HG02623 (cell line): ENCODE data around the gene CNTLN.
"Not testable (repeated sequence)": the region's sequence is repeated elsewhere in the genome, so short reads cannot be mapped to it uniquely, and the experiment has no call there.

Experiments
- ATAC-seq: cut with Tn5 transposase; IDR thresholded peaks from one replicate; pipeline ENCODE4 v1.9.1; 2021; ENCODE audit warnings: moderate library complexity; ENCODE audit not compliant: unreplicated experiment

Gene CNTLN

DNA sequence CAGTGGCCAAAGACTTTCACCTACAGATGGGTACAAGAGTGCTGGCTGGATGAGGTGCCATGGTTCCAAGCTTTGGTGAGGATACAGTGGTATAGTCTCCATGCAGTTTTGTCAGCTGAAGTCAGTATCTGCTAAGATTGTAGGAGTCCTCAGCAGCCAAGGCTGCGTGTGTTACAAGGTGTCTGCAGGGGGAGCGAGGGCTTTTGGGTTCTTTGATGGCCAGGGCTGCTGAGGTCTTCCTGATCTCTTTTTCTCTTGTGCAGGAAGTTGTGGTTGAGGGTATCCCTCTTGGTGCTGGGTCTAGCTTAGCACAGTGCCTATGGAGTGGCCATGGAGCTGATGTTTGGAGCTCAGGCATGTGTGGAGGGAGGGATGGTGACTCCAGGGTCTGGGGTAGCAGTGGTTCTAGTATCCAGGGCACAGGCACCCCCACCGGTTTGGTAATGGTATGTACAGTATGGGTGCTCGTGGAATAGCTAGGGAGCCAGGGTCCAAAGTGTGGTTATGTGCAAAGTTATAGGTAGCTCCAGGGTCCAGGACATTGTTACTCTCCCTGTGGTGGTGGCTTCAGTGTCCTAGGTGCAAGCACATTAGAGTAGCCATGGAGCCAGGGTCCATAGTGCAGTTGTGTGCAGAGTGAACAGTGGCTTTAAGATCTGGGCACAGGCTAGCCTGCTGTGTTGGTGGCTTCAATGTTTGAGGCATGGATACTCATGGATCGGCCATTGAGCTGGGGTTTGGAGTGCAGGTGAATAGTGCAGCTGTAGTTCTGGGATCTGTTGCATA is 36.7 kb downstream of the CNTLN start:
- ATAC-seq = no peak

DNA sequence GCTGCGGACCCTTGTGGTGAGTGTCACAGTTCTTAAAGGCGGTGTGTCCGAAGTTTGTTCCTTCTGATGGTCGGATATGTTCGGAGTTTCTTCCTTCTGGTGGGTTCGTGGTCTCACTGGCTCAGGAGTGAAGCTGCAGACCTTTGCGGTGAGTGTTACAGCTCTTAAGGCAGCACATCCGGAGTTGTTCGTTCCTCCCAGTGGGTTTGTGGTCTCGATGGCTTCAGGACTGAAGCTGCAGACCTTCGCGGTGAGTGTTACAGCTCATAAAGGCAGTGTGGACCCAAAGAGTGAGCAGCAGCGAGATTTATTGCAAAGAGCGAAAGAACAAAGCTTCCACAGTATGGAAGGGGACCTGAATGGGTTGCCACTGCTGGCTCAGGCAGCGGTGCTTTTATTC is 42.7 kb downstream of the CNTLN start:
- not testable (repeated sequence) for ATAC-seq

DNA sequence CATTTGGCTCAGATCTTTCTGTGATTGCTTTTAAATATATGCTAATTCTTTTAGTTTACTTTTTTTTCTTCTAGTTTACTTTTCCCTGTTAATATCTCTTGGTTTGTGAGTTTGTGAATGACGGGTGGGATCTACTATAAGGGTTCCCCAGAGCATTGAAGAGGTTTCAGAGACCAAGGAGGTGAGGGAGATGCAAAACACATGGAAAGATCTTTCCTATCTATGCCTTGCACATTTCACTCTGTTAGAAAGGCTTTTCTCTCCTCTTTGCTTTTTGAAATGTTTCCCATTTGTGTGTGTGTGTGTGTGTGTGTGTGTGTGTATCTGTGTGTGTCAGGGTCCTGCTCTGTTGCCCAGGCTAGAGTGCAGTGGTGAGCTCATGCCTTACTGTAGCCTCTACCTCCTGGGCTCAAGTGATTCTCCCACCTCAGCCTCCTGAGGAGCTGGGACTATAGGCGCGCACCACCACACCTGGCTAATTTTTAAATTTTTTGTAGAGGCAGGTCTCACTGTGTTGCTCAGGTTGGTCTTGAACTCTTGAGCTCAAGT is 50.7 kb downstream of the CNTLN start:
- no peak for ATAC-seq

DNA sequence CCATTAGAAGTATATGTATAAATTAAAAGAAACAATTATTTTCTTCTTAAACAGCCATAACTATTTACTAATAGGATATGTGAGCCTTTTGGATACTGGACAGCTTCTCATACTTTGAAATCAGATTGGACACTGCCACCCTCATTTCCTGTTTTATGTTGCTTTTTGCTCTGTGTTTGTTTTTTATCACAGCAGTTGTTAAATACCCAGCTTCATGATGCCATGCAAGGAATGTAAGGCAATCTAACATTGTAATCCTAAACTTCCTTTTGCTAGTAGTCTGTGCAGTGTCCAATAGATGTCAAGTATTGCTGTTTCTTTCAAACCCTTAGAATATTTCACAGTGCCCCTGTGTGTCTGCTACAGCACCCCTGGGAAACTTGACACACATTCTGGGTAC is 56.2 kb downstream of the CNTLN start:
- no peak for ATAC-seq

DNA sequence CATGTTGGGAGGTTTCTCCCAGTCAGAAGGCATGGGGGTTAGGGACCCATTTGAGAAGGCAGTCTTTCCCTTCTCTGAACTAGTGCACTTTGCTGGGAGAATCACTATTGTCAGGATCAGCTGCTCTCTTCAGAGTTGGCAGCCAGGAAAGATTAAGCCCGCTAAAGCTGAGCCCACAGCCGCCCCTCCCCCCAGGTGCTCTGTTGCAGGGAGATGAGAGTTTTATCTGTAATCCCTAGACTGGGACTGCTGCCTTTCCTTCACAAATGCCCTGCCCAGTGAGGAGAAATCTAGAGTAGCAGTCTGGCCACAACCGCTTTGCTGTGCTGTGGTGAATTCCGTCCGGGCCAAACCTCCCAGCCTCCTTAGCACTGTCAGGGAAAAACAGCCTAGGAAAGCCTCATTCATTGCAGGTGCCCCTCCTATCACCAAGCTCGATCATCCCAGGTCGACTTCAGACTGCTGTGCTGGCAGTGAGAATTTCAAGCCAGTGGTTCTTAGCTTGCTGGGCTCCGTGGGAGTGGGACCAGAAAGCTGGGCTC is 69.8 kb downstream of the CNTLN start:
- ATAC-seq = no peak

DNA sequence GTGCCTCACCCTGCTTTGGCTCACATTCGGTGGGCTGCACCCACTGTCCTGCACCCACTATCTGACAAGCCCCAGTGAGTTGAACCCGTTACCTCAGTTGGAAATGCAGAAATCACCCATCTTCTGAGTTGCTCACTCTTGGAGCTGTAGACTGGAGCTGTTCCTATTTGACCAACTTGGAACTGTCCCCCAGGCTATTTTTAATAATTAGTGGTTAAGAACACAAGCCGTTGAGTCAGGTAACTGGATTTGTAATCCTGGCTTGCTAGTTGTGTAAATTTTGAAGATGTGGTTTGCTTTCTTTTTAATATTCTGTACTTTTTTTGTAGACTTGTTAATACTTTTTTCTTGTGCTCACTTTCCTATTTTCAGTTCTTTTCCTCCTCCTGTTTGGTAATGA is 81.2 kb downstream of the CNTLN start:
- ATAC-seq = no peak

DNA sequence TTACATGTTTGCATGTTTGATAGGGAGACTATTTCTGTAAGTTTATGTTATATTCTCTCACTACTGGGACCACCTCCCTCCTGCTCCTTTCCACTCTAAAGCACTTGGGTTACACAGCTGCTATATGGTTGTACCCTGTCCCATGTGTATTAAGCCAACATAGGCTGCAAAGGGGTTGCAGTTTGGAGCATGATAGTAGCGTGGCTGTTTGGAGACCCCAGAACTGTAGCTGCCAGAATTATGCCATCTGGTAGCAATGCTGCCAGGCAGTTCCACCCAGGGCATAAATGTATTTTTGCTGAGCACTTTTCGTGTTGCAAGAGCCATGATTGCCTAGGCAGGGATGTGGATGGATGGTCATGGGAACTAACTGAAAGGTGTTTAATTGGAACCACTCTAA is 81.8 kb downstream of the CNTLN start:
- no peak for ATAC-seq

DNA sequence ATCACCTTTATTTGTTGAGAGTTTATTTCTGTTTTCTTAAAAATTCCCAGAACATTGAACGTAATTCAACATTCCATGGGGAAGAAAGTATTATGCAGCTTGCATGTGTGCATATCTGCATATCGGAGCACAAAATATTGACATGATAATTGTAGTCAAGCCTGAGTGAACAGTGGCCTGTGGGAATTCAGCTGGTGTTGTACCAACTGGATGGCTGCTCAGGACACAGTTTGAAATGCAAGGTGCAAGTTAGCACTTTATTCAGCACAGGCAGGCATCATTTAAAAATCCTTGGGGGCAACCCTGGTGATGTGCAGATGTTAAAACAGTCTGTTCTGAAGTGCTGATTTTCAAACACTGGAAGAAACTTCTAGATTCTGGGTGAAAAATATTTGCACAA is 82.4 kb downstream of the CNTLN start:
- ATAC-seq = no peak

DNA sequence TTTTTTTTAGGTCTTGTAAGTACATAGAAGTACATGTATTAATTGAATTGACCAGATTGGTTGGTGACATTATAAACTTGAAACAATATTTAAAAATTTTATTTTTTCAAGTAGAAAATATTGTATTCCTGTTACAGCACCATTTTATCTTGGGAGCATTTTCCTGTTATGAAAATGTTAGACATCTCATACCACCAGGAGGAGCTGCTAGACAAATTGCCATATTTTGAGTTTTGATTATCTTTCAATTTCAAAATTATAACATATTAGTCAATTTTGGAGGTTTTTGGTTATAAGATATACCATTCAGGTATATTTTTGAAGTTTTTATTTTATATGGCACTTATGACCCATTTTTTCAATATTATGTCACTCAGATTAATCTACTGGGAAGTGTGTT is 84.4 kb downstream of the CNTLN start:
- no peak for ATAC-seq

DNA sequence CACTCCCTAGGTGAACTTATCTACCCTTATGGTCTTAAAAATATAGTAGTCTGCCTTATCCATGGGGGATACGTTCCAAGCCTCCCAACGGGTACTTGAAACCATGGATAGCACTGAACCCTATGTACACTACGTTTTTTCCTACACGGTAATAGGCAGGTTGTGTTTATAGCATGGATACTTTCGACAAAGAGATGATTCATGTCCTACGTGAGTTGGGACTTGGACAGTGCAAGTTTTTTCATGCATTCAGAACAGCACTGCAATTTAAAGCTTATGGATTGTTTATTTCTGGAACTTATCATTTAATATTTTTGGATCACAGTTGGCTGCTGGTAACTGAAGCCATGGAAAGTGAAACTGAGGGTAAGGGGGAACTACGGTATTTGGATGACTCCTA is 88.1 kb downstream of the CNTLN start:
- ATAC-seq = no peak

DNA sequence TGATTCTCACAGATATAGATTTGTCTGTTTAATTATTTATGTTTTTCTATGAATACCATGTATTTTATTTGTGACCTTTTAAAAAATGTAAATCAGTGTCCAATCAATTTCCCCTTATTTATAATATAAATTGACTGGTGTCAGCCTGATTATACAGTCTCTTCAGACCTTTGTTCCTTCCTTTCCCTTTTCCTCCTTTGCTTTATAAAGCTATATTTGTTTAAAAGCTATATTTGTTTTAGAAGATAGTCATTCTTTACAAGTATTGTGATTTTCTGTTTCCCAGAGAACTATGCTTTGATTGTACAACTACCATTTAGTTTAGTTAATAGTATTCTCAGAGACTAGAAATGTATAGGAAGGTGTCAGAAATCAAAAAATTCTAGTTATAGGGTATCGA is 90.6 kb downstream of the CNTLN start:
- ATAC-seq = no peak

DNA sequence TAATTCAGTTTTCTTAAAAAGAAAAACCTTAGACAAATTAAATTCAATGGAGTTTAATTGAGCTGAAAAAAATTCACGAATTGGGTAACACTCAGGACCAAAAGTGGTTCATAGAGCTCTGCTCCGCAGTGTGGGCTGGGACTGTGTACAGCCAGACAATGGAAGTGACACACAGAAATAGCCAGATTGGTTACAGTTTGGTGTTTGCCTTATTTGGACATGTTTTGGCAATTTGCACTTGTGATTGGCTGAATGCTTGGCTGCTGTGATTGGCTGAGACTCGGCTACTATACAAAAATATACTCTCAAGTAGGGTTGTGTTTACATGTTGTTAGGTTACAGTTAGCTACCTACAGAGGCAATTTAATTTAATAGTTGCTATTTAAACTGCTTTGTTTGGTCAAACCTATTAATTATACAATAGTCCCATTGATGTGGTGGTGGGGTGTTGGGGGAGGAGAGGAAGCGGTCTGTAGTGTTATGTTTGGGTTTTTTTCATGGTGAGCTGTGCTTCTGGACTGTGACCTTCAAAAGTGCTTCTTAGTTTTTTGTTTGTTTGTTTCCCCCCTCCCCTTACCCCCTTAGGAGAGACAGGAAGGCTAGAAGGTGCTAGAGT is 95.2 kb downstream of the CNTLN start:
- no peak for ATAC-seq

DNA sequence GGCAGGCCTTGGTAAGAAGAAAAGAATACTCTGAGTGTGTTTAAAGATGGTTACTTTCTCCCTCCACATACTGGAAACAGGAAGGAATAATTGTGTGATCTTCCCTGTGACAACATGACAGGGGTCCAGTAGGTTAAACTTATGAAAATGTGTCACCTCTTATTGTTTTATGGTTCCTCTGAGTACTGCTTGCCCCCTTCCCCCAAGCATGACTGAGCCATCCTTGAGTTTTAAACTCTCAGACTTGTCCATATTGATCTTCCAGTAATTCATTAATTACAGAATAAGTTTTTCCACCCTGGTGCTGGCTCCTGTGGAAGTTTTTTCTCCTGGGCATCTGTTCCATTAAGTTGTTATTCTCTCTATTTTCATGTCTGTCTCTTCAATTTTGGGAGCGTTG is 95.8 kb downstream of the CNTLN start:
- ATAC-seq = no peak

DNA sequence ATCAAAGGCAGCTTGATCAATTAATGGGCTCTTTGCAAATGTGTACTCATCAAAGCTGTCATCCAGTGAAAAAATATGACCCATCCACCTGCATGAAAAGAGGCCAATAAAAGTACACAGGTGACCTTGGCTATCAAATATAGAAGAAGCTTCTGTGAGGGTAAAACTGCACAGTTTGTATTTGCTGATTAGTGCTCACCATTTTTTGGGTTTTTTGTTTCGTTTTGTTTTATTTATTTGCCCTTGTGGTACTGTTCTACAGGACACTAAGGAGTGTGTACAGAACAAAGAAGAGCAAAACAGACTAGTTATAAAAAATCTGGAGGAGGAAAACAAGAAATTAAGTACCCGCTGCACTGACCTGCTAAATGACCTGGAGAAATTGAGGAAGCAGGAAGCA is 101.3 kb downstream of the CNTLN start:
- ATAC-seq = no peak

DNA sequence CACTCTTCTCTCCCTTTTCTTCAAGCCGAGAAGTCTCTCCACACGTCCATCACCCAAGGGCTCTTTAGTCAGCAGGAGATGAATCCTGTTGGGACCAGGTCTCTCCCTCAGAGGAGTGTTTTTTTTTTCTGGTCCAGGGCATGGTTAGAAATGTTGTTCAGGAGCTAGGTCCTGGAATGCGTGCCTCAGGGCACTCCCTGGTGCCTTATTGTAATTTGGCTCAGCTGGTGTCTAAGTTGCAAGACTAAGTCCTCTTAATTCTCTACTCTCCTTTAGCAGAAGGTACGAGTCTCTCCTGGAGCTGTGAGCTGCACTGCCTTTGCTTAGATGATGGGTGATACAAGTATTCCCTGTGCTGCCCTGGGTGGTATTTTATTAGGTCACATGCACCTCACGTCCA is 111.9 kb downstream of the CNTLN start:
- no peak for ATAC-seq

DNA sequence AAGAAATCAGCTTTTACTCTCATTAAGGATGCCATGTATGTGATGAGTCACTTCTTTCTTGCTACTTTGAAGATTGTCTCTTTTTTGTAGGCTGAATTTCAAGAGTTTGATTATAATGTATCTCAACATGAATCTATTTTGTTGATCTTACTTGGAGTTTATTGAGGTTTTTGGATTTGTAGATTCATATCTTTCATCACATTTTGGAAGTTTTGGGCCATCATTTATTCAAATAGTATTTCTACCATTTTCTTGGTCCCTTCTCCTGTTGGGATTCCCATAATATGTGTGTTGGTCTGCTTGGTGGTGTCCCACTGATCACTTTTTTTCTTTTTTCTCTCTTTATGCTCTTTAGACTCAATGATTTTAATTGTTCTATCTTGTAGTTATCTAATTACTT is 116.3 kb downstream of the CNTLN start:
- no peak for ATAC-seq

DNA sequence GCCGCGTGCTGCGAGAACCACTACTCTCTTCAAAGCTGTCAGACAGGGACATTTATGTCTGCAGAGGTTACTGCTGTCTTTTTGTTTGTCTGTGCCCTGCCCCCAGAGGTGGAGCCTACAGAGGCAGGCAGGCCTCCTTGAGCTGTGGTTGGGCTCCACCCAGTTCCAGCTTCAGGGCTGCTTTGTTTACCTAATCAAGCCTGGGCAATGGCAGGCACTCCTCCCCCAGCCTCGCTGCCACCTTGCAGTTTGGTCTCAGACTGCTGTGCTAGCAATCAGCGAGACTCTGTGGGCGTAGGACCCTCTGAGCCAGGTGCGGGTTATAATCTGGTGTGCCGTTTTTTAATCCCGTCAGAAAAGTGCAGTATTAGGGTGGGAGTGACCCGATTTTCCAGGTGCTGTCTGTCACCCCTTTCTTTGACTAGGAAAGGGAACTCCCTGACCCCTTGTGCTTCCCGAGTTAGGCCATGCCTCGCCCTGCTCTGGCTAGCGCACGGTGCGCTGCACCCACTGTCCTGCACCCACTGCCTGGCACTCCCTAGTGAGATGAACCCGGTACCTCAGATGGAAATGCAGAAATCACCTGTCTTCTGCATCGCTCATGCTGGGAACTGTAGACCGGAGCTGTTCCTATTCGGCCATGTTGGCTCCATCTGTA is 133.8 kb downstream of the CNTLN start:
- not testable (repeated sequence) for ATAC-seq

DNA sequence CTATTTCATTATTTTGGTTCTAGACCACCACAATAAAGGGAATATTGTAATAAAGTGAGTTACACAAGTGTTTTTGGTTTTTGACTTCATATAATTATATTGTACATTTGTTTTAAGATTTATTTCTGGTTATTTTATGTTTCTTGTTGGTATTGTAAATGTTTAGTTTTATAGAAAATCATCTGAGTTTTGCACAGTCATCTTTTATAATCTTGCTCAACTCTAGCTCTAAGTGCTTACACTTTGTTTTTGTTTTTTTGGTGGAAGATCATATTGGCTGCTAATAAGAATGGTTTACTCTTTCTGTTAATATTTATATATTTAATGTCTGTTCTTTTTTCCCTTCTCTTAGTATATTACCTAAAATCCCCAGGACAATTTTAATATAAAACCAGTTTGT is 135.0 kb downstream of the CNTLN start:
- ATAC-seq = no peak

DNA sequence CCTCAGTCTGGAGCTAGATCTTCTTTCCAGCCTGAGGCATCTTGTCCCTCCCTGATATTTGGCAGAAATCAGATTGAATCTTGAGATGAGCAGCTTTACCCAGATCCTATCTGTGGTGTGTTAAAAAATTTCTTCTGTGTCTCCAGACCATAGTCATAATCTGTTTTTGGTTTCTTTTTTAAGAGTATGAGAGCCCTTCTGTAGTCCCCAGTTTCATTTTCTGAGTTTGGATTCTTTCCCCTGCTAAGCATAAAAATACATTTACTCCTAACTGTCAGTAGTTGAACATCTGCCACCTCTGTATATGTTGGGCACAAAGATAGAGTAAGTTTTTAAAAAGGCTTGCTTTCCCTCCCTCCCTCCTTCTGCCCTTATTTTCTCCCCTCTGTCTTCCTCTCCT is 137.7 kb downstream of the CNTLN start:
- no peak for ATAC-seq

DNA sequence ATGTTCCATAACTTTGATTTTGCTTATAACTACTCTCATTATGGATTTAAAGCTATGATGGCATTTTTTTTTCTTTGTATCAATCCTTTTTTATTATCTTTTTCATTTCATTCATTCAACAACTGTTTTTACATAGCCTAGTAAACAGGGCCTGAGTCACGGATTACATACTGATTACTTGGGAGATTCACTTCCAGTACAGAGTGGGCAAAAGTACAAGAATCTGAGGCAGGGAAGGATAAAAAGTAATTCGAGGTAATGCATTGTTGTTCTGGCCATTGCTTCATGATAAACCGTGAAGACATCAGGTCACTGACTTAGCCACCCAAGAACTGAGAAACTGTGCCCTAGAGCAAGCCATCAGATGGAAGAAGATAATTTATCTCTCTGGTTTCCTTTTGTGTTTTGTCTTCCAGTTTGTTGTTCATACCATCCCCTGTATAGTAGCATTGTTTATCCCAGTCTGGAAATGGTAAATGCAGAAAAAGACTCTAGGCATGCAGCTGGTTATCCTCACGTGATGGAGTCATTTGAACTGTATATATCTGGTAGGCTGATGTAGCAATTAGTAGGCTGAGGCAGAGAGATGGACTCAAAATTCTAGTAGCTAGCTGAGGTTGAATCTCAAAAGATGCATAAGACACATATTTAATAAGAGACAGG is 145.6 kb downstream of the CNTLN start:
- no peak for ATAC-seq

DNA sequence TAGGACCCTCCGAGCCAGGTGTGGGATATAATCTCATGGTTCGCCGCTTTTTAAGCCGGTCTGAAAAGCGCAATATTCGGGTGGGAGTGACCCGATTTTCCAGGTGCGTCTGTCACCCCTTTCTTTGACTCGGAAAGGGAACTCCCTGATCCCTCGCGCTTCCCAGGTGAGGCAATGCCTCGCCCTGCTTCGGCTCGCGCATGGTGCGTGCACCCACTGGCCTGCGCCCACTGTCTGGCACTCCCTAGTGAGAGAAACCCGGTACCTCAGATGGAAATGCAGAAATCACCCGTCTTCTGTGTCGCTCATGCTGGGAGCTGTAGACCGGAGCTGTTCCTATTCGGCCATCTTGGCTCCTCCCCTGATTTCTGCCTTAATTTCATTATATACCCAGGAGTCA is 155.8 kb downstream of the CNTLN start:
- ATAC-seq = not testable (repeated sequence)
